Panc1 (cell line): ENCODE measurements around the gene FBXL17. TPM values are rescaled to one million over a fixed set of nuclear protein-coding genes. Genes with fewer than 3 reads are reported as not detected.

Source experiments
- ATAC-seq: fragments of 200-7000 bp; cut with Tn5 transposase; 2 replicates; pipeline ENCODE4 v1.9.1; 2020; ENCODE audit warnings: mild to moderate bottlenecking, moderate library complexity
- BruUV-seq: library from RNA; stranded (reverse); fragments of 400-500 nt; replicated peaks from 2 replicates; lab custom pipeline; 2021; lab: Mats Ljungman, UMichigan
- CTCF ChIA-PET: fragments of 300-600 bp; sonication (Branson Sonifier 250); formaldehyde crosslinking; loops from one replicate; lab custom pipeline; 2022; ENCODE audit warnings: antibody characterized with exemption; lab: Charles Lee
- POLR2A ChIA-PET: fragments of 300-600 bp; sonication (Branson Sonifier 250); formaldehyde crosslinking; loops from one replicate; lab custom pipeline; 2022; ENCODE audit warnings: antibody characterized with exemption; lab: Charles Lee
- DNase-seq: peaks from one replicate; pipeline ENCODE4 v3.0.0-alpha.2; 2010; ENCODE audit warnings: low read depth, low spot score
- H3K27ac ChIP-seq: 2 replicates; pipeline ENCODE4 v1.5.1; 2011; ENCODE audit warnings: mild to moderate bottlenecking, low read length, inconsistent platforms
- H3K27me3 ChIP-seq: fragments of 200-500 bp; sonication (Bioruptor generic); 2 replicates; pipeline ENCODE4 v1.6.0; 2014; ENCODE audit warnings: low read length, inconsistent platforms; ENCODE audit not compliant: control insufficient read depth, insufficient read depth
- H3K36me3 ChIP-seq: fragments of 200-500 bp; sonication (Bioruptor generic); 2 replicates; pipeline ENCODE4 v1.5.1; 2014; ENCODE audit warnings: inconsistent platforms, mild to moderate bottlenecking, low read length, moderate library complexity; ENCODE audit not compliant: control insufficient read depth, insufficient read depth
- H3K4me1 ChIP-seq: 2 replicates; pipeline ENCODE4 v1.5.1; 2011; ENCODE audit warnings: inconsistent platforms, mild to moderate bottlenecking, low read length, moderate library complexity; ENCODE audit not compliant: control insufficient read depth, insufficient read depth
- H3K4me3 ChIP-seq, 2 experiments: 2 replicates each; pipeline ENCODE4 v1.5.1; 2011 to 2012; ENCODE audit warnings: low read depth in 2 of 2, low read length in 2 of 2, mild to moderate bottlenecking in 2 of 2, inconsistent platforms in 1 of 2, moderate library complexity in 1 of 2
- H3K9me3 ChIP-seq: fragments of 200-500 bp; sonication (Bioruptor generic); 2 replicates; pipeline ENCODE4 v1.5.1; 2014; ENCODE audit warnings: low read depth, mild to moderate bottlenecking, inconsistent platforms, low read length, moderate library complexity; ENCODE audit not compliant: control insufficient read depth, insufficient read depth
- CTCF ChIP-seq: fragments of 450-650 bp; IDR thresholded peaks from 2 replicates; pipeline ENCODE4 v1.5.1; 2017; ENCODE audit warnings: mild to moderate bottlenecking
- POLR2AphosphoS5 ChIP-seq: IDR thresholded peaks from 2 replicates; pipeline ENCODE4 v1.6.1; 2012; ENCODE audit warnings: mild to moderate bottlenecking, low read depth, low read length, moderate library complexity
- REST ChIP-seq, 2 experiments: IDR thresholded peaks; 2 replicates each; pipeline ENCODE4 v1.6.1; 2011 to 2012; ENCODE audit warnings: low read depth in 2 of 2, control low read depth in 1 of 2, low read length in 1 of 2, mild to moderate bottlenecking in 1 of 2, moderate library complexity in 1 of 2; ENCODE audit not compliant: insufficient read depth in 1 of 2
- SIN3A ChIP-seq: IDR thresholded peaks from 2 replicates; pipeline ENCODE4 v1.6.1; 2012; ENCODE audit warnings: low read depth, mild to moderate bottlenecking, low read length, moderate library complexity, borderline replicate concordance; ENCODE audit not compliant: insufficient read depth
- TCF7L2 ChIP-seq: IDR thresholded peaks from 2 replicates; pipeline ENCODE4 v1.6.1; 2011; ENCODE audit warnings: mild to moderate bottlenecking, low read depth, low read length, inconsistent platforms
- in situ Hi-C: cut with HindIII; loops from 2 replicates; pipeline ENCODE4 v1.10.0; 2016; ENCODE audit warnings: low sequenced_read_pairs, low pct_unique_long_range_greater_than_20kb
- intact Hi-C: fragments of 100-400 bp; cut with micrococcal nuclease; formaldehyde crosslinking; loops from one replicate; pipeline ENCODE4 v1.10.0; 2022; ENCODE audit not compliant: unreplicated experiment
- total RNA-seq: library from RNA; stranded (reverse); gene quantifications from one replicate; pipeline ENCODE4 v1.2.1, GENCODE V29; 2021; ENCODE audit not compliant: unreplicated experiment

Gene FBXL17
- total RNA-seq, 1 experiment from 2014 or later, result 17.4 TPM

- CTCF ChIA-PET, result no interaction called here
- intact Hi-C loops, result no loop called here
Observed at GRCh38 chr5:108381350-108381953, 446 bp downstream of the FBXL17 start.

More at GRCh38 chr5:108381350-108381953, 446 bp downstream of the FBXL17 start:
- Histone ChIP-seq H3K27me3 (no peaks in the 10 kb centered on the region), H3K27ac (peak overlapping the region; percentile 86), H3K4me1 (peaks cover 21% of the 10 kb centered on the region), H3K36me3 (no peaks in the 10 kb centered on the region), H3K9me3 (no peaks in the 10 kb centered on the region; the same call in 1 of the 2 replicates), H3K4me3 (peak overlapping the region; percentile 79 to 89)
- ATAC-seq, result peak; percentile 84
- TF ChIP-seq REST (IDR thresholded peaks at IDR 0.05; ENCODE audit: insufficient read depth in 1 of 2, low read depth in 2 of 2, low read length in 1 of 2) (no peak), POLR2AphosphoS5 (peak; percentile 17; the same call in 1 of the 2 replicates), CTCF (no peak), SIN3A (no peak), TCF7L2 (no peak)
- POLR2A ChIA-PET, result no interaction called here
- in situ Hi-C loops, result no loop called here
- no TSS peak for BruUV-seq
- no peak for DNase-seq
